GM12865 (cell line): ENCODE results near the gene TBCD.

Experiments used
- DNase-seq: peaks from one replicate; pipeline ENCODE4 v3.0.0; 2010; ENCODE audit warnings: low read depth
- H3K4me3 ChIP-seq: 2 replicates; pipeline ENCODE4 v1.5.1; 2011; ENCODE audit warnings: mild to moderate bottlenecking, low read depth, low read length, control low read depth
- TF ChIP-seq, protein P1 (sequence below): IDR thresholded peaks from 2 replicates; pipeline ENCODE4 v1.5.1; 2011; ENCODE audit warnings: low read length, control low read depth, low read depth, inconsistent platforms; ENCODE audit not compliant: insufficient read depth; ENCODE audit errors: missing control alignments

Gene TBCD

DNA sequence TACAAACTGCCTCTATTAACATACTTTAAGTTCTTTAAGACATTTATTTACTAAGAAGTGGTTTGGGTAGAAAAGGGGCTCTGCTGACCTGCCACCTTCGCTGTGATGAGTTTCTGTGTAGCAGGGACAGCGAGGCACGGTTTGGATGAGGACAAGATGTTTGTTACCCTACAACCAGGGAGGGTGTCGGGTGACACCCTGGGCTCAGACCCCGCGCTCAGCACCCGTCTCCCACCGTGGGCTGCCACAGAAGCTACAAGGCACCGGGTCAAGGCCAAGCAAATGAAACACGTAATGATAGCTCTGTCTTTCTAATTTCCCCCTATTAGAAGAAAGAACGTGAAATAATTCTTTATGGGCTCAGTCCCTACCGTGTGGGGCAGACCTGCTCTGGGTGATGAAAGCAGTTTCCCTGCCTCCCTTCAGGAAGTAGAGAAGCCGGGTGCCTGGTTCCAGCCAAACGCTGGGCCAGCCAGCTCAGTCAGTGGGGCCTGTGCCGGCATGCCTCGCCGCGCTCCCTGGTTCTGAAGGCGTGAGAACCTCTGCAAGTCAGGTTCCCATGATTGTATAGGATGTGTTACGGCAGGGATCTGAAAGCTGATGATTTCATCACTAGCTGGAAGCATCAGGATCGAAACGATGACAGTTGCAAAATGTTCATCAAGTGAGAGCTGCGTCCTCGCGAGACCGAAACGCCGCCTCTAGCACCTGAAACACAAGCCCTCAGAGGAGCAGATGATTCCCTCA lies 84.1 kb downstream of the TBCD start:
- TF ChIP-seq, protein P1, sequence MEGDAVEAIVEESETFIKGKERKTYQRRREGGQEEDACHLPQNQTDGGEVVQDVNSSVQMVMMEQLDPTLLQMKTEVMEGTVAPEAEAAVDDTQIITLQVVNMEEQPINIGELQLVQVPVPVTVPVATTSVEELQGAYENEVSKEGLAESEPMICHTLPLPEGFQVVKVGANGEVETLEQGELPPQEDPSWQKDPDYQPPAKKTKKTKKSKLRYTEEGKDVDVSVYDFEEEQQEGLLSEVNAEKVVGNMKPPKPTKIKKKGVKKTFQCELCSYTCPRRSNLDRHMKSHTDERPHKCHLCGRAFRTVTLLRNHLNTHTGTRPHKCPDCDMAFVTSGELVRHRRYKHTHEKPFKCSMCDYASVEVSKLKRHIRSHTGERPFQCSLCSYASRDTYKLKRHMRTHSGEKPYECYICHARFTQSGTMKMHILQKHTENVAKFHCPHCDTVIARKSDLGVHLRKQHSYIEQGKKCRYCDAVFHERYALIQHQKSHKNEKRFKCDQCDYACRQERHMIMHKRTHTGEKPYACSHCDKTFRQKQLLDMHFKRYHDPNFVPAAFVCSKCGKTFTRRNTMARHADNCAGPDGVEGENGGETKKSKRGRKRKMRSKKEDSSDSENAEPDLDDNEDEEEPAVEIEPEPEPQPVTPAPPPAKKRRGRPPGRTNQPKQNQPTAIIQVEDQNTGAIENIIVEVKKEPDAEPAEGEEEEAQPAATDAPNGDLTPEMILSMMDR = no peak
- DNase-seq = no peak
- H3K4me3 ChIP-seq = no peak overlapping the region

DNA sequence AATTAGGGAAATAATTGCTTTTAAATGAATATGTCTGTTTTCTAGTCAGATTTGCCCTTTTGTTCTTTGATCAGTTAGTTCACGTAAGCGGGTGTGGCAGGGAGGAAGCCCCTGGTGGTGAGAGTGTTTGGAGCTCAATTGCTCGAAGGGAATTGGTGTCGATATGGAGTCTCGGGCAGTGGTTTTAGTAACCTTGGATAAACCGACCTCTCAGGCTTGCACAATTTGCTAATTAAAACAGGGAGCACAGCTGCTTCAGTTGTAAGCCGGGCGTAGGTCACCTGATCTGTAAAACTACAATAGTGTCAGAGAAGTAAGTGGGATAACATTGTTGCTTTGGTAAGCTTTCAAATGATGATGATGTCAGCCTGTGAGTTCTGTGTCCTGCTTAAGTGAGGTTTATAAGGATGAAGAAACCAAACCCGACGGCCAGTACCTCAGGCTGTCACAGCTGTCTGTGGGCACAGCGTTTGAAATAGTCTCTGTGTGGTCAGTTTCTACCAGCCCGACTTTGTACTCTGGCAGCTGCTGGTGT lies 85.0 kb downstream of the TBCD start:
- TF ChIP-seq, protein P1 = no peak
- DNase-seq = no peak
- H3K4me3 ChIP-seq = no peak overlapping the region

DNA sequence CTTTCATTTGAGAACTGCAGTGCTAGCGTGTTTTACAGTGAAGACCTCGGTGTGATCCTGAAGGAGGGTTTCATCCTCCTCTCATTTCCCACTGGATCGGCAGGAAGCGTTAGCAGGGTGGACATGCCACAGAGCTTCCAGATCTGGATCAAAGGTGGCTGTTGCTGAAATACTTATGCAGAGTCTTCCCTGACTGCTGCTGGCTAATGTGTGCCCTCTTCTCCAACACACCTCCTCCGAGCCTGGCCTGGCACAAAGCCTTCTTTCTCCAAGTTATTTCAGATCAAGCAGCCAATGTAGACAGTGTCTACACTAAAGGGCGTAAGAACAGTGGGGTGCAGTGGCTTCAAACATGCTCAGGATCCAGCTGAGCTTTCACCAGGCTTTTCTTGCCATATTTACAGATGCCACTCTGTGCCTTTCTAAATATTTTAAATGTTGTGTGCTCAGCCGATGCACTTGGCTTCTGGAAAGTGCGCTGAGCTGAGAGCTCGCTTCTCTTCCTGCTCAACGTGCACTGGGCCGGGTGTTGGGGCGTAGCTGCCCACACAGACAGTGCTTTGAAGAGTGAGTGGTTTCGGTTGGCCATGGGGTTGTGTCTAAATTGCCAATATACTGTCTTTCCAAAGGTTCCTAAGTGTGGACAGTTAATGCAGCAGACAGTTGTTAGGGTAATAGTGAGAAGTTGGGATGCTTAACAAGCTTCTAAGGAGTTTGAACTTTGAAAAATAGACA lies 85.9 kb downstream of the TBCD start:
- no peak overlapping the region for H3K4me3 ChIP-seq
- TF ChIP-seq, protein P1 = no peak
- DNase-seq = no peak

DNA sequence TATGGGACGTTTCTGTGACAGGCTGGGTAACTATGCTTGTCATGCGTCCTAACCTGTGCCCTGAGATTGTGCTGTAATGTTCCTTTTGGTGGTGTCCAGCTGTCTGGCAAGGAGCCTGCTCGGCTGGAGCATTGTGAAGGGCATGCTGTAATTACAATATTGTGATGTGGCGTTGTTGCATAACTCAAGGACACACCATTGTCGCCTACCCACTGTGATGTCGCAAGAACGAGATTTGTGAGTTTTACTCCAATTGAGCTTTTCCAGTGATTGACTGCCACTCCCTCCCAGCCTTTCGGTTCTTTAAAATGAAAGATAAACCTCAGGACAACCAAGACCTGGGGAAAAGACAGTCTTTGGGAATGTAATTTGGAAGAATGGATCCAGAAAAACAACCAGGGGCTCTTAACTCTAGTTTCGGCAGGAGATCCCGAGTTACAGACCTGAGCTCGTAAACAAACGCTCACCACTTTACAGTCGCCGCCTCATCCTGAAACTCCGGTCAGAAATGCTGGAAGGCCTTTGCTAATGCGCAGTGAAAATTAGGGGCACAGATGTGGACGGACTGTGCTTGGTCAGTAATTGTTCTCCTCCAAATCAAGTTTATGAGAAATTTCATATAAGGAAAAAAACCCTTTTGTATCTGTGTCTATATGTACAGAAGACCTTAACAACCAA lies 86.7 kb downstream of the TBCD start:
- DNase-seq = no peak
- no peak overlapping the region for H3K4me3 ChIP-seq
- TF ChIP-seq, protein P1 = no peak

DNA sequence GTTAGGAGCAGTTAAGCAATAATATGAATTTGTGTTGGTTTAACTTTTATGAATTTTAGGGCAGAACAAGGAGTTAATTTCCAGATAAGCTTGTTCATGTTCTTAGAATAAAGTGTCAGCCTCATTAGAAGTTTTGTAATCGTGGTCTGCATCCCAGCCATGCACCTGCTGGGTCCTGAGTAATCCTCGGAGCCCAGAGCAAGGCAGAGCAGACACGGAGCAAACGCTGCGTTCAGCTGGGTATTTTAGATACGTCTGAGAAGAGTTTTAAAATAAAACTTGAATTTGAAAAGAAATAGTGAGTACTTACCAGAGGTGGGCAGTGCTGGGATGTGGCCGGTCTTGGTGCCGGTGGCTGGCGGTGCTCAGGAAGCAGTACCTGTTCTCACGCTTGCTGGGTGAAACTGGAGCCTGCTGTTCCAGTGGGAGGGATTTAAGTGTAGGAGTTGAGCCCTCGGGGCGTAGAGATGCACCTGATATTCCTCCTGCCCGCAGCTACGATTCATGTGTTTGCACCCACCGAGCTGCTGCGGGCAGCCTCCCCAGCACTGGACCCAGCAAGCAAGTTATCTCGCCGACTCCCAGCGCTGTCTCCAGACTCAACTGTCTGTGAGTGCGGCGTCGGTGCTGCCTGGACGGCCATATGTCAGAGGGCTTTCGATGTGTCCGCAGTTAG lies 87.9 kb downstream of the TBCD start, which contains the start of gene ZNF750:
Gene ZNF750 (minus strand): TSS at position 406 of the 676 bp plus-strand sequence. CDS start 7,568 bp downstream, outside the sequence.
- TF ChIP-seq, protein P1 = no peak
- no peak within 1 kb of the TSS for H3K4me3 ChIP-seq
- DNase-seq = no peak

DNA sequence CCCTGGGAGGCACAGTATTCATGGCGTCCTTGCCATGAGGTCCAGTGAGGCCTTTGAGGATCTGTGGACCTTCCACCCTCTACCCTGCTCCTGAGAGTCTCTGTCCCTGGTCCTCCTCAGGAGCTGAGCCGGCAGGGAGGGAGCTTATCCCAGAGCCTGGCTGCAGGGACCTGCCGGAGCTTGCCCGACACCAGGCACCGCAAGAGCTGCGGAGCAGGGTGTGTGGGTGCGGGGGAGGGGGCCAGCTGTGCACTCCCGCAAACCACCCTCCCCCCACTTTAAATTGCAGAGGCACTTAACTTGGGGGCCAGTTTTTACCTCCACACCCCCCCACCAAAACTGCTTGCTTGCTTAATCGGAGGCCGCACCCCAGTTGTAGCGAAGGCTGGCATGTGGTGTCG lies 88.6 kb downstream of the TBCD start:
- no peak overlapping the region for H3K4me3 ChIP-seq
- TF ChIP-seq, protein P1 = no peak
- no peak for DNase-seq
